Measurements from ENCODE around the gene SERPINA5. TPM values are rescaled to one million over a fixed set of nuclear protein-coding genes. Genes with fewer than 3 reads are reported as not detected.

SERPINA5 gene
- total RNA-seq, 2 donors from 2014 or later: 3.3 to 7.7 TPM

DNA sequence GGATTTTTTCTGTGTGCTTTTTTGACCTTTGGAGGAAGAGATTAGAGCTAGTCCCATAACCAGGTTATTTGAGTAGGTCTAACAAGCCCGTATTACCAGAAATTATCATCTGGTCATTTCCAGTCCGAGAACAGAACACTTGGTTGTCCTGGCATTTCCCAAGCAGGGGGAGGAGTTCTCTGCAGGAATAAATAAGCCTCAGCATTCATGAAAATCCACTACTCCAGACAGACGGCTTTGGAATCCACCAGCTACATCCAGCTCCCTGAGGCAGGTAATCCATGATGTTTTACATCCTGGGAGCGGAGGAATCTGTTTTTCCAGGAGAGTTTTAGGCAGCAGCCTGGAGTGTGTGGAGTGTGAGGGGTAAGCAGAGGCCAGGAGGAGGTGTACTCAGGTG is 30.9 kb downstream of the SERPINA5 start, which contains the start of gene SERPINA3:
Gene SERPINA3, plus strand, starts transcription at position 218 of the 400 bp plus-strand sequence. CDS start 2,051 bp downstream, outside the sequence.
- Histone ChIP-seq H3K27me3 (no peaks in the 10 kb centered on the region), H3K27ac (peak within 1 kb of the TSS; percentile 31 to 52), H3K4me3 (peak within 1 kb of the TSS; percentile 15 to 23), H3K4me1 (peaks cover 0 to 4% of the 10 kb centered on the region in 2 donors), H3K36me3 (no peaks in the 10 kb centered on the region), H3K9me3 (peaks cover 0 to 5% of the 10 kb centered on the region in 2 donors)
- TF ChIP-seq CTCF (IDR thresholded peaks at IDR 0.05): no peak
- no peak for DNase-seq (ENCODE audit: low spot score)

DNA sequence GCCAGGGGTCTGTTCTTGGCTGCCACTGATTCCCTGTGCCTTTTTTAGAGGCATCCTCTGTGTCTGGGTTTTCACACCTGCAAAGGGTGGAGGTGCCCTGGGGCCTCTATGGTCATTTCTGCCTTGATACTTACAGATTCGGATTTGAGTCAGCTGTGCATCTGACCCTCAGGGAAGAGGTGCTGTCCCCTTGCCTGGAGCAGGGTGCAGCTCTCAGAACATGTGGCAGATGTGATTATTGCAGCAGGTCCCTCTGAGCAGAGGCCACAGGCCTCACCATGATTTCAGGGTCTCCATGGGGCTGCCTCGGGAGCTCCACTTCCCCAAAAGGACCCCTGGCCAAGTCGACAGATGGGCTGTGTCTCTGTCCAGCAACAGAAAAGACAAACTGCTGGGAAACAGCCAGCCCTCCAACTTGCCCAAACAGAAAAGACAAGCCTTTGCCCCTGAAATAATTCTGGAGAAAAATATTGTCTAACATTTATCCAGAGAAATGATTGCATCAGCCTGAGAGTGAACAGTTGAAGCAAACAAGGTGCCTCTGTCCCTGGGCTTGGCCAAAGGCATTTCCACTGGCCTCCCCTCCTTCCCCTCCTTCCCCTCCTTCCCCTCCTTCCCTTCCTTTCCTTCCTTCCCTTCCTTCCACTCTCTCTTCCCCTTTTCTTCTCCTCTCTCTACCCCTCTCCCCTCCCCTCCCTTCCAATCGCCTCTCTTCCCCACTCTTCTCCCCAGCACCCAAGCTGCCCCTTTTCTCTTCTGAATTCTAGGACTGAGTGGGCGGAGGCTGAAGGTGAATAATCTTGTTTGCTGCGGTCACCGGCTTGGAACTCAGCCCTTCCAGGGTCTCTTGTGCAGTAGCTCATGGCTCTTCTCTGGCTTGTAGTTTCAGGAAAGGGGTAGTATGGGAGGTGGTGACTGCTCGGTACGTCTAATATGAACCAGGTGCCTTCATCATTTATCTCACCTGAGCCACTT is 31.6 kb downstream of the SERPINA5 start:
- Histone ChIP-seq H3K4me1 (peaks cover 0 to 4% of the 10 kb centered on the region in 2 donors), H3K4me3 (peak overlapping the region; percentile 15 to 23), H3K36me3 (peaks cover 3% of the 10 kb centered on the region), H3K27ac (peak overlapping the region; percentile 31 to 52), H3K27me3 (no peaks in the 10 kb centered on the region), H3K9me3 (peaks cover 0 to 11% of the 10 kb centered on the region in 2 donors)
- TF ChIP-seq CTCF (IDR thresholded peaks at IDR 0.05): no peak
- no peak for DNase-seq (ENCODE audit: low spot score)

DNA sequence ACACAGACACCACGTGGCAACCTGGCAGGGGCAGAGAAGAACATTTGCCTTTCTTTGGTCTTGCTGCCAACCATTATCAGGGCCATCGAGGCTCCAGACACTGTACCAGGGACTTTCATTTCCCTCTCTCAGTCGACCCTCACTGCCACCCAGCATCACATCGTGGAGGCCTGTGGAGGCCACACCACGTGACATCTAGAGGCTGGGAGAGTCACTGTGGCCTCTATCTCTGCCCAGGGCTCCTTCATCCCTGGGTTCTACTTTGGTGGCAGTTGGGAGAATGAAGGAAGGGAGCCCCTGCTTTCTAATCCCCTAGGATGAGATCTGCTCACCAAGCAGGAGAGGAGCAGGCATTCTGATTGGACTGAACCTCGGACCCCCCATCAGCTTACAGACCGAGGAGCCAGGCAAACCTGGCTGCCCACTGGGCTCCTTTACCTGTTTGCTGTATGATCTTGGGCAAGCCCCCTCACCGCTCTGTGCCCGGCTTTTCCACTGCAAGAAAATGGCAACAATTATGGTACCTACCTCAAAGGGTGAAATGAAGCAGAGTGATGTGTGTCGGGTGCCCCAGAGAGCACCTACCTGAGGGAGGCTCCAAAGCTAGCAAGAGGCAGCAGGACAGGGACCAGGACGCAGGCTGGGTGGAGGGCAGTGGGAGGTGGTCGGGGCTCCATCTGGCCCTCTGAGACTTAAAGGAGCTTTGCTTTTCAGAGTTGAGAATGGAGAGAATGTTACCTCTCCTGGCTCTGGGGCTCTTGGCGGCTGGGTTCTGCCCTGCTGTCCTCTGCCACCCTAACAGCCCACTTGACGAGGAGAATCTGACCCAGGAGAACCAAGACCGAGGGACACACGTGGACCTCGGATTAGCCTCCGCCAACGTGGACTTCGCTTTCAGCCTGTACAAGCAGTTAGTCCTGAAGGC is 32.8 kb downstream of the SERPINA5 start:
- DNase-seq (ENCODE audit: low spot score): no peak
- peaks cover 0 to 4% of the 10 kb centered on the region in 2 donors for H3K4me1 ChIP-seq
- H3K9me3 ChIP-seq: peaks cover 0 to 22% of the 10 kb centered on the region in 2 donors
- H3K4me3 ChIP-seq: peak overlapping the region in 1 of 2 donors; percentile 23
- no peak overlapping the region for H3K27ac ChIP-seq
- TF ChIP-seq CTCF (IDR thresholded peaks at IDR 0.05): no peak
- H3K27me3 ChIP-seq: no peaks in the 10 kb centered on the region
- H3K36me3 ChIP-seq: peaks cover 14% of the 10 kb centered on the region

- Histone ChIP-seq H3K9me3 (peaks cover 0 to 24% of the 10 kb centered on the region in 2 donors), H3K27me3 (no peaks in the 10 kb centered on the region), H3K4me1 (peaks cover 0 to 4% of the 10 kb centered on the region in 2 donors), H3K36me3 (peaks cover 14% of the 10 kb centered on the region), H3K4me3 (no peak overlapping the region), H3K27ac (no peak overlapping the region)
- TF ChIP-seq CTCF (IDR thresholded peaks at IDR 0.05): no peak
- DNase-seq (ENCODE audit: low spot score): no peak
Observed at GRCh38 chr14:94614802-94615201, 33.6 kb downstream of the SERPINA5 start.

GRCh38 chr14:94615254-94615653 is 34.0 kb downstream of the SERPINA5 start:
- no peak overlapping the region for H3K4me3 ChIP-seq

More at GRCh38 chr14:94615254-94615653, 34.0 kb downstream of the SERPINA5 start:
- H3K9me3 ChIP-seq: peaks cover 0 to 24% of the 10 kb centered on the region in 2 donors
- H3K27ac ChIP-seq: no peak overlapping the region
- DNase-seq (ENCODE audit: low spot score): no peak
- peaks cover 0 to 4% of the 10 kb centered on the region in 2 donors for H3K4me1 ChIP-seq
- no peak for TF ChIP-seq CTCF (IDR thresholded peaks at IDR 0.05)
- no peaks in the 10 kb centered on the region for H3K27me3 ChIP-seq
- H3K36me3 ChIP-seq: peaks cover 14% of the 10 kb centered on the region
